Measurements from ENCODE around the gene DHRS13. TPM values are rescaled to one million over a fixed set of nuclear protein-coding genes. Genes with fewer than 3 reads are reported as not detected.

Gene DHRS13
- total and polyA plus RNA-seq, 2 donors (not counting 3 experiments of a cell fraction or from before 2014, with no cell fraction given), result 7.2 to 9.3 TPM

DNA sequence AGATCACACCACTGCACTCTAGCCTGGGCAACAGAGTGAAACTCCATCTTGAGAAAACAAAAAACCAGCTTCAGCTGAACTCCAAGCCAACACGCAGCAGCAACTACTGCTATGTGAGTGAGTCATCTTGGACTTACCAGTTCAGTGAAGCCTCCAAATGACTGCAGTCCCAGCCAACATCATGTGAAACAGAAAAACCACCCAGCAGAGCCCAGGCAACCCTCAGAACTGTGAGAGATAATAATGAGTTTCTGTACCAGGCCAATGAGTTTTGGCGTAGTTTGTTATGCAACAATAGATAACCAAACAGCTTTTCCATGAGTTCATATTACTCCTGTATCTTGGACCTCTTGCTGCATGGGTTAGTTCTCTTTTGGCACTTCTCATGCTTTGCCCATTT is 25.2 kb upstream of the DHRS13 start:
- Histone ChIP-seq H3K79me2 (ENCODE audit: control insufficient read depth, insufficient read depth, low read length) (peaks cover 42% of the 10 kb centered on the region), H3K4me2 (ENCODE audit: insufficient read depth, low read length) (no peak overlapping the region), H3K27me3 (ENCODE audit: control insufficient read depth in 2 of 2, insufficient read depth in 2 of 2, low read length in 2 of 2) (no peaks in the 10 kb centered on the region), H4K20me1 (replicated peaks; ENCODE audit: control insufficient read depth, extremely low read depth, insufficient read depth, low read length) (peaks cover 2% of the 10 kb centered on the region), H2AFZ (ENCODE audit: low read depth, low read length) (no peak overlapping the region), H3K9me3 (replicated peaks; ENCODE audit: control insufficient read depth, insufficient read depth, low read length) (no peaks in the 10 kb centered on the region), H3K9me1 (replicated peaks; ENCODE audit: control insufficient read depth, extremely low read depth, insufficient read depth, low read length) (no peaks in the 10 kb centered on the region), H3K4me3 (replicated peaks in 1 of 3; ENCODE audit: insufficient read depth in 1 of 3, low read depth in 1 of 3, low read length in 3 of 3) (no peak overlapping the region), H3K27ac (ENCODE audit: insufficient read depth, low read depth, low read length) (no peak overlapping the region), H3K4me1 (ENCODE audit: control insufficient read depth, extremely low read depth, insufficient read depth, low read length) (peaks cover 22% of the 10 kb centered on the region), H3K9ac (replicated peaks; ENCODE audit: extremely low read depth, insufficient read depth, low read length) (no peak overlapping the region), H3K36me3 (ENCODE audit: control insufficient read depth in 2 of 2, extremely low read depth in 1 of 2, insufficient read depth in 2 of 2, low read length in 2 of 2) (peaks cover 0 to 7% of the 10 kb centered on the region in 2 experiments)
- DNase-seq (ENCODE audit: low read depth, low spot score), result no peak
- dilution Hi-C loops (cut with MboI; ENCODE audit: extremely low pct_ligation_motif_present, low sequenced_read_pairs), result no loop called here
- FAIRE-seq, result no peak
- POLR2A ChIA-PET, result no interaction called here
- intact Hi-C loops (cut with micrococcal nuclease), result no loop called here
- CTCF ChIA-PET, result interaction anchor here (1.1 to 5.3 kb wide), 3 partner anchors 12 to 196 kb away, joined by 3 to 28 read pairs (median 16); no protein-coding TSS in a partner anchor
- TF ChIP-seq EZH2 (IDR thresholded peaks at IDR 0.05; ENCODE audit: borderline replicate concordance, low read depth, low read length, severe bottlenecking), result no peak
- peak; percentile 43 for TF ChIP-seq FOS (IDR thresholded peaks at IDR 0.05; ENCODE audit: borderline replicate concordance, insufficient read depth, low read length)
- BruUV-seq (replicated peaks), result no TSS peak

DNA sequence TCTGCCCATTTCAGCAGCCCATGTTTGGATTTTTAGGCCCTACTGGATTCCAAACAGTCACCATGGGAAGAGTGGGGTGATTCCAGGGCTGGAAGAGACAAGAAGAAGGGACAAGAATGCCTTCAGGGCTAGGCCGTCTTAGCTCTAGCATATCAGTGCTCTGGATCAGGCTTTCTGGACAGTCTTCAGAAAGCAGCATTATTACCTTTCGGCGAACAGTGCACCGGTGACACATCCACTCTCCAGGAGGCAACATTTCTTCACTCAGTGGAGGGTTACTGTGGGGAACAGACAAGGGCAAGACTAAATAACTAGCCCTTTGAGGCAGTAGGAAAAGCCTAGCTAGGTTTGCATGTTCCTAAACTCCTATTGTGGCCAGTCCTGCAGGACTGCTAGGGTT is 23.9 kb upstream of the DHRS13 start:
- H4K20me1 ChIP-seq (replicated peaks; ENCODE audit: control insufficient read depth, extremely low read depth, insufficient read depth, low read length), result peaks cover 2% of the 10 kb centered on the region
- no TSS peak for BruUV-seq (replicated peaks)
- intact Hi-C loops (cut with micrococcal nuclease), result loop anchor here (1.0 kb wide), 1 partner anchor 23 kb away; no protein-coding TSS in a partner anchor
- ChIA-PET POLR2A (interaction anchor here (0.6 kb wide), 2 partner anchors 80 to 195 kb away, joined by 3 read pairs; no protein-coding TSS in a partner anchor), CTCF (interaction anchor here (0.6 to 5.3 kb wide), 10 partner anchors 10 to 200 kb away, joined by 3 to 28 read pairs (median 10); no protein-coding TSS in a partner anchor)
- H3K4me3 ChIP-seq (replicated peaks in 1 of 3; ENCODE audit: insufficient read depth in 1 of 3, low read depth in 1 of 3, low read length in 3 of 3), result no peak overlapping the region
- no peak overlapping the region for H3K9ac ChIP-seq (replicated peaks; ENCODE audit: extremely low read depth, insufficient read depth, low read length)
- TF ChIP-seq EZH2 (IDR thresholded peaks at IDR 0.05; ENCODE audit: borderline replicate concordance, low read depth, low read length, severe bottlenecking) (no peak), MYC (IDR thresholded peaks at IDR 0.05; ENCODE audit: low read depth, low read length) (no peak), POLR2AphosphoS5 (IDR thresholded peaks at IDR 0.05; ENCODE audit: insufficient read depth, low read depth, low read length) (no peak), POLR2A (IDR thresholded peaks at IDR 0.05; ENCODE audit: low read depth, low read length) (no peak), FOS (IDR thresholded peaks at IDR 0.05; ENCODE audit: borderline replicate concordance, insufficient read depth, low read length) (no peak), JUN (IDR thresholded peaks at IDR 0.05; ENCODE audit: borderline replicate concordance, insufficient read depth, insufficient read length, low read depth) (no peak), GATA2 (IDR thresholded peaks at IDR 0.05; ENCODE audit: insufficient read depth, insufficient read length, low read depth, low read length) (no peak)
- TF ChIP-seq, protein P1, sequence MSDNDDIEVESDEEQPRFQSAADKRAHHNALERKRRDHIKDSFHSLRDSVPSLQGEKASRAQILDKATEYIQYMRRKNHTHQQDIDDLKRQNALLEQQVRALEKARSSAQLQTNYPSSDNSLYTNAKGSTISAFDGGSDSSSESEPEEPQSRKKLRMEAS (IDR thresholded peaks at IDR 0.05; ENCODE audit: insufficient read depth, insufficient read length), result no peak
- TF ChIP-seq, protein P2, sequence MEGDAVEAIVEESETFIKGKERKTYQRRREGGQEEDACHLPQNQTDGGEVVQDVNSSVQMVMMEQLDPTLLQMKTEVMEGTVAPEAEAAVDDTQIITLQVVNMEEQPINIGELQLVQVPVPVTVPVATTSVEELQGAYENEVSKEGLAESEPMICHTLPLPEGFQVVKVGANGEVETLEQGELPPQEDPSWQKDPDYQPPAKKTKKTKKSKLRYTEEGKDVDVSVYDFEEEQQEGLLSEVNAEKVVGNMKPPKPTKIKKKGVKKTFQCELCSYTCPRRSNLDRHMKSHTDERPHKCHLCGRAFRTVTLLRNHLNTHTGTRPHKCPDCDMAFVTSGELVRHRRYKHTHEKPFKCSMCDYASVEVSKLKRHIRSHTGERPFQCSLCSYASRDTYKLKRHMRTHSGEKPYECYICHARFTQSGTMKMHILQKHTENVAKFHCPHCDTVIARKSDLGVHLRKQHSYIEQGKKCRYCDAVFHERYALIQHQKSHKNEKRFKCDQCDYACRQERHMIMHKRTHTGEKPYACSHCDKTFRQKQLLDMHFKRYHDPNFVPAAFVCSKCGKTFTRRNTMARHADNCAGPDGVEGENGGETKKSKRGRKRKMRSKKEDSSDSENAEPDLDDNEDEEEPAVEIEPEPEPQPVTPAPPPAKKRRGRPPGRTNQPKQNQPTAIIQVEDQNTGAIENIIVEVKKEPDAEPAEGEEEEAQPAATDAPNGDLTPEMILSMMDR (IDR thresholded peaks at IDR 0.05; ENCODE audit: extremely low read depth in 1 of 2, insufficient read depth in 1 of 2, low read depth in 1 of 2, low read length in 2 of 2), result no peak
- H2AFZ ChIP-seq (ENCODE audit: low read depth, low read length), result no peak overlapping the region
- no peak for FAIRE-seq
- H3K27me3 ChIP-seq (ENCODE audit: control insufficient read depth in 2 of 2, insufficient read depth in 2 of 2, low read length in 2 of 2), result no peaks in the 10 kb centered on the region
- H3K4me1 ChIP-seq (ENCODE audit: control insufficient read depth, extremely low read depth, insufficient read depth, low read length), result peaks cover 22% of the 10 kb centered on the region
- H3K27ac ChIP-seq (ENCODE audit: insufficient read depth, low read depth, low read length), result peak overlapping the region; percentile 89
- H3K9me3 ChIP-seq (replicated peaks; ENCODE audit: control insufficient read depth, insufficient read depth, low read length), result no peaks in the 10 kb centered on the region
- no peaks in the 10 kb centered on the region for H3K9me1 ChIP-seq (replicated peaks; ENCODE audit: control insufficient read depth, extremely low read depth, insufficient read depth, low read length)
- no peak overlapping the region for H3K4me2 ChIP-seq (ENCODE audit: insufficient read depth, low read length)
- DNase-seq (ENCODE audit: low read depth, low spot score), result no peak
- peaks cover 37% of the 10 kb centered on the region for H3K79me2 ChIP-seq (ENCODE audit: control insufficient read depth, insufficient read depth, low read length)
- dilution Hi-C loops (cut with MboI; ENCODE audit: extremely low pct_ligation_motif_present, low sequenced_read_pairs), result no loop called here
- peaks cover 0 to 7% of the 10 kb centered on the region in 2 experiments for H3K36me3 ChIP-seq (ENCODE audit: control insufficient read depth in 2 of 2, extremely low read depth in 1 of 2, insufficient read depth in 2 of 2, low read length in 2 of 2)

Measured in endothelial cell of umbilical vein (primary cell).